Measurements from ENCODE around the gene TMEM9. TPM values are rescaled to one million over a fixed set of nuclear protein-coding genes. Genes with fewer than 3 reads are reported as not detected.

Gene TMEM9
- total RNA-seq, 1 experiment from 2014 or later = 50.2 TPM

Other genes with a start within 250 kb of the TMEM9 start
- 0.46 TPM for gene KIF21B, start 130.8 kb downstream of the TMEM9 start, total RNA-seq (2021; ENCODE audit: unreplicated experiment)
- not detected for gene CACNA1S, start 42.0 kb downstream of the TMEM9 start, total RNA-seq (2021; ENCODE audit: unreplicated experiment)
- not detected for gene ASCL5, start 27.3 kb downstream of the TMEM9 start, total RNA-seq (2021; ENCODE audit: unreplicated experiment)
- not detected for gene IGFN1, start 36.4 kb upstream of the TMEM9 start, total RNA-seq (2021; ENCODE audit: unreplicated experiment)
- 0.44 TPM for gene PKP1, start 129.0 kb upstream of the TMEM9 start, total RNA-seq (2021; ENCODE audit: unreplicated experiment)
- not detected for gene TNNT2, start 223.2 kb upstream of the TMEM9 start, total RNA-seq (2021; ENCODE audit: unreplicated experiment)
- 0.10 TPM for gene LAD1, start 244.8 kb upstream of the TMEM9 start, total RNA-seq (2021; ENCODE audit: unreplicated experiment)